Testis (tissue), 3 donors: Measurements from ENCODE around the gene MACROH2A1. TPM values are rescaled to one million over a fixed set of nuclear protein-coding genes. Genes with fewer than 3 reads are reported as not detected.

ENCODE experiments used
- DNase-seq: peaks from one replicate; pipeline ENCODE4 v3.0.0-alpha.2; 2019
- H3K27ac ChIP-seq, 2 donors: fragments of 200-600 bp; sonication (generic); one replicate each; pipeline ENCODE4 v1.5.1; 2019
- H3K27me3 ChIP-seq: fragments of 200-600 bp; sonication (generic); one replicate; pipeline ENCODE4 v1.5.1; 2019
- H3K36me3 ChIP-seq: fragments of 200-600 bp; sonication (generic); one replicate; pipeline ENCODE4 v1.5.1; 2017; ENCODE audit warnings: low read depth; ENCODE audit errors: missing control alignments
- H3K4me1 ChIP-seq: fragments of 200-600 bp; sonication (generic); one replicate; pipeline ENCODE4 v1.5.1; 2019
- H3K4me3 ChIP-seq, 2 donors: fragments of 200-600 bp; sonication (generic); one replicate each; pipeline ENCODE4 v1.5.1; 2017 to 2019
- H3K9me3 ChIP-seq: fragments of 200-600 bp; sonication (generic); one replicate; pipeline ENCODE4 v1.5.1; 2017
- CTCF ChIP-seq, 3 experiments: fragments of 450-650 bp in 2 of 3; fragments of 200-600 bp in 1 of 3; sonication (generic) in 1 of 3; IDR thresholded peaks; one replicate each; pipeline ENCODE4 v1.5.1; 2016 to 2019; ENCODE audit warnings: antibody characterized with exemption in 3 of 3, mild to moderate bottlenecking in 2 of 3, moderate library complexity in 1 of 3
- POLR2A ChIP-seq: fragments of 450-650 bp; IDR thresholded peaks from one replicate; pipeline ENCODE4 v1.6.1; 2017; ENCODE audit warnings: antibody characterized with exemption, mild to moderate bottlenecking, moderate library complexity
- WGBS, 2 donors: methylation state at CpG; one replicate each; pipeline ENCODE4 v1.1.5; 2018; 5-methylcytosine and 5-hydroxymethylcytosine counted together
- intact Hi-C: fragments of 100-400 bp; cut with DNase I; formaldehyde crosslinking; loops from one replicate; pipeline ENCODE4 v1.15.1; 2023; ENCODE audit warnings: low total_unique reads
- polyA plus RNA-seq: library from polyadenylated mRNA; stranded (reverse); fragments of 350-450 nt; fragmentation: Illumina TruSeq; extraction: RNeasy Lipid Tissue Mini Kit (QIAGEN cat#74804); gene quantifications from one replicate; pipeline ENCODE4 v1.2.3, GENCODE V29; 2014; ENCODE audit warnings: low read depth, low replicate concordance; ENCODE audit not compliant: insufficient read depth
- total RNA-seq, 2 donors: library from RNA; depleted of rRNA; stranded (reverse); fragments of >200 nt; gene quantifications; one replicate each; pipeline ENCODE4 v1.2.3, GENCODE V29; 2016

MACROH2A1 gene
- total and polyA plus RNA-seq, 3 donors from 2014 or later, result 92.9 to 191 (median 178) TPM

GRCh38 chr5:135384898-135385297 is 14.1 kb downstream of the MACROH2A1 start:
- H3K4me3 ChIP-seq, result no peak overlapping the region
- TF ChIP-seq CTCF (IDR thresholded peaks at IDR 0.05), result no peak
- no peak for TF ChIP-seq POLR2A
- no peaks in the 10 kb centered on the region for H3K9me3 ChIP-seq
- no peaks in the 10 kb centered on the region for H3K36me3 ChIP-seq
- H3K27ac ChIP-seq, result no peak overlapping the region
- DNase-seq, result no peak
- no peaks in the 10 kb centered on the region for H3K4me1 ChIP-seq
- intact Hi-C loops, result no loop called here
- H3K27me3 ChIP-seq, result no peaks in the 10 kb centered on the region

GRCh38 chr5:135383803-135384495 is 15.1 kb downstream of the MACROH2A1 start:
- no peaks in the 10 kb centered on the region for H3K27me3 ChIP-seq
- intact Hi-C loops, result no loop called here
- TF ChIP-seq POLR2A (no peak), CTCF (IDR thresholded peaks at IDR 0.05) (no peak)
- H3K27ac ChIP-seq, result no peak overlapping the region
- no peaks in the 10 kb centered on the region for H3K9me3 ChIP-seq
- H3K4me1 ChIP-seq, result no peaks in the 10 kb centered on the region
- no peak overlapping the region for H3K4me3 ChIP-seq
- DNase-seq, result no peak
- 80 to 83% methylated on average over 3 of the region's 3 CpGs for WGBS, 2 donors
- H3K36me3 ChIP-seq, result no peaks in the 10 kb centered on the region

GRCh38 chr5:135382981-135383380 is 16.1 kb downstream of the MACROH2A1 start:
- Histone ChIP-seq H3K27ac (no peak overlapping the region), H3K36me3 (no peaks in the 10 kb centered on the region), H3K4me1 (no peaks in the 10 kb centered on the region), H3K4me3 (no peak overlapping the region), H3K27me3 (no peaks in the 10 kb centered on the region), H3K9me3 (no peaks in the 10 kb centered on the region)
- intact Hi-C loops, result no loop called here
- no peak for TF ChIP-seq CTCF (IDR thresholded peaks at IDR 0.05)
- TF ChIP-seq POLR2A, result no peak
- no peak for DNase-seq
- 83 to 87% methylated on average over 3 of the region's 3 CpGs for WGBS, 2 donors

- Histone ChIP-seq H3K36me3 (no peaks in the 10 kb centered on the region), H3K4me1 (no peaks in the 10 kb centered on the region), H3K27ac (no peak overlapping the region), H3K27me3 (no peaks in the 10 kb centered on the region), H3K4me3 (no peak overlapping the region), H3K9me3 (no peaks in the 10 kb centered on the region)
- no peak for TF ChIP-seq CTCF (IDR thresholded peaks at IDR 0.05)
- TF ChIP-seq POLR2A, result no peak
- WGBS, 2 donors, result 76 to 80% methylated on average over 3 of the region's 3 CpGs
- intact Hi-C loops, result no loop called here
- DNase-seq, result no peak
These were observed 16.8 kb downstream of the MACROH2A1 start for GRCh38 chr5:135382106-135382790.
